Effector memory CD4-positive, alpha-beta T cell (primary cell): ENCODE measurements around the gene FMN1.

Experiments
- DNase-seq, 3 donors: peaks; one replicate each; pipeline ENCODE4 v3.0.0-alpha.2; 2020
- H3K27ac ChIP-seq: 2 replicates; pipeline ENCODE4 v1.7.0; 2013; ENCODE audit warnings: mild to moderate bottlenecking, low read length, moderate library complexity; ENCODE audit not compliant: insufficient read depth, poor library complexity, severe bottlenecking
- H3K27me3 ChIP-seq: replicated peaks from 2 replicates; pipeline ENCODE4 v1.7.0; 2013; ENCODE audit warnings: mild to moderate bottlenecking, low read length; ENCODE audit not compliant: insufficient read depth, control insufficient read depth, poor library complexity, severe bottlenecking
- H3K36me3 ChIP-seq: 2 replicates; pipeline ENCODE4 v1.7.0; 2013; ENCODE audit warnings: mild to moderate bottlenecking, low read length, moderate library complexity; ENCODE audit not compliant: control insufficient read depth, insufficient read depth
- H3K4me1 ChIP-seq: 2 replicates; pipeline ENCODE4 v1.7.0; 2013; ENCODE audit warnings: low read length, mild to moderate bottlenecking; ENCODE audit not compliant: control insufficient read depth, insufficient read depth, poor library complexity, severe bottlenecking
- H3K4me3 ChIP-seq: 2 replicates; pipeline ENCODE4 v1.7.0; 2013; ENCODE audit warnings: low read length, low read depth, mild to moderate bottlenecking; ENCODE audit not compliant: insufficient read depth, poor library complexity, severe bottlenecking
- H3K9me3 ChIP-seq: 2 replicates; pipeline ENCODE4 v1.7.0; 2013; ENCODE audit warnings: mild to moderate bottlenecking, low read length, moderate library complexity; ENCODE audit not compliant: control insufficient read depth

The FMN1 gene

GRCh38 chr15:33113666-33114373, 80.7 kb downstream of the FMN1 start:
- Histone ChIP-seq H3K27ac (no peak overlapping the region), H3K4me1 (no peaks in the 10 kb centered on the region)

GRCh38 chr15:33112541-33113105, 81.9 kb downstream of the FMN1 start:
- Histone ChIP-seq H3K36me3 (no peaks in the 10 kb centered on the region), H3K4me3 (no peak overlapping the region), H3K27me3 (no peaks in the 10 kb centered on the region), H3K9me3 (no peaks in the 10 kb centered on the region), H3K4me1 (no peaks in the 10 kb centered on the region), H3K27ac (no peak overlapping the region)
- DNase-seq: no peak

More at GRCh38 chr15:33113666-33114373, 80.7 kb downstream of the FMN1 start:
- DNase-seq: no peak
- Histone ChIP-seq H3K4me3 (no peak overlapping the region), H3K9me3 (no peaks in the 10 kb centered on the region), H3K36me3 (no peaks in the 10 kb centered on the region), H3K27me3 (no peaks in the 10 kb centered on the region)

GRCh38 chr15:33111041-33111451, 83.5 kb downstream of the FMN1 start:
- Histone ChIP-seq H3K27ac (no peak overlapping the region), H3K4me3 (no peak overlapping the region)

GRCh38 chr15:33109345-33109744, 85.2 kb downstream of the FMN1 start:
- no peaks in the 10 kb centered on the region for H3K36me3 ChIP-seq
- no peaks in the 10 kb centered on the region for H3K27me3 ChIP-seq
- no peaks in the 10 kb centered on the region for H3K9me3 ChIP-seq
- H3K4me3 ChIP-seq: no peak overlapping the region
- H3K4me1 ChIP-seq: peaks cover 5% of the 10 kb centered on the region
- no peak for DNase-seq
- no peak overlapping the region for H3K27ac ChIP-seq

More at GRCh38 chr15:33111041-33111451, 83.5 kb downstream of the FMN1 start:
- H3K27me3 ChIP-seq: no peaks in the 10 kb centered on the region
- no peaks in the 10 kb centered on the region for H3K36me3 ChIP-seq
- no peaks in the 10 kb centered on the region for H3K9me3 ChIP-seq
- no peak for DNase-seq
- H3K4me1 ChIP-seq: no peaks in the 10 kb centered on the region

- Histone ChIP-seq H3K36me3 (no peaks in the 10 kb centered on the region), H3K27me3 (no peaks in the 10 kb centered on the region), H3K9me3 (no peaks in the 10 kb centered on the region), H3K4me1 (peaks cover 11% of the 10 kb centered on the region), H3K4me3 (no peak overlapping the region), H3K27ac (no peak overlapping the region)
- DNase-seq: no peak
These were observed 86.0 kb downstream of the FMN1 start for GRCh38 chr15:33108518-33108917.

GRCh38 chr15:33107950-33108349, 86.6 kb downstream of the FMN1 start:
- H3K4me3 ChIP-seq: no peak overlapping the region
- no peak for DNase-seq
- H3K27me3 ChIP-seq: no peaks in the 10 kb centered on the region
- no peak overlapping the region for H3K27ac ChIP-seq
- H3K9me3 ChIP-seq: no peaks in the 10 kb centered on the region
- H3K36me3 ChIP-seq: no peaks in the 10 kb centered on the region
- H3K4me1 ChIP-seq: peaks cover 11% of the 10 kb centered on the region

- peak in 1 of 3 donors; percentile 23 for DNase-seq
- Histone ChIP-seq H3K27me3 (no peaks in the 10 kb centered on the region), H3K4me1 (peaks cover 11% of the 10 kb centered on the region), H3K36me3 (no peaks in the 10 kb centered on the region), H3K27ac (peak overlapping the region; percentile 53), H3K4me3 (no peak overlapping the region), H3K9me3 (peaks cover 3% of the 10 kb centered on the region)
These were observed 90.3 kb downstream of the FMN1 start for GRCh38 chr15:33104212-33104611.

GRCh38 chr15:33101036-33101435, 93.5 kb downstream of the FMN1 start:
- Histone ChIP-seq H3K4me3 (no peak overlapping the region), H3K36me3 (no peaks in the 10 kb centered on the region), H3K27me3 (no peaks in the 10 kb centered on the region), H3K9me3 (peaks cover 3% of the 10 kb centered on the region), H3K4me1 (peaks cover 11% of the 10 kb centered on the region), H3K27ac (no peak overlapping the region)
- DNase-seq: no peak

GRCh38 chr15:33100314-33100713, 94.2 kb downstream of the FMN1 start:
- Histone ChIP-seq H3K27me3 (no peaks in the 10 kb centered on the region), H3K4me3 (no peak overlapping the region), H3K4me1 (peaks cover 10% of the 10 kb centered on the region), H3K9me3 (peaks cover 3% of the 10 kb centered on the region), H3K27ac (no peak overlapping the region), H3K36me3 (no peaks in the 10 kb centered on the region)
- no peak for DNase-seq

GRCh38 chr15:33099739-33100138, 94.8 kb downstream of the FMN1 start:
- peaks cover 6% of the 10 kb centered on the region for H3K4me1 ChIP-seq
- DNase-seq: no peak
- no peak overlapping the region for H3K4me3 ChIP-seq
- H3K36me3 ChIP-seq: no peaks in the 10 kb centered on the region
- H3K27ac ChIP-seq: no peak overlapping the region
- peaks cover 3% of the 10 kb centered on the region for H3K9me3 ChIP-seq
- H3K27me3 ChIP-seq: no peaks in the 10 kb centered on the region
